WI38 (cell line): ENCODE results near the gene ATF1.
A peak's percentile ranks its signal among the peaks of the same experiment; 100 is the strongest.

Experiments used
- H3K4me3 ChIP-seq: 2 replicates; pipeline ENCODE4 v1.5.1; 2011; ENCODE audit warnings: low read depth, mild to moderate bottlenecking, control low read depth, low read length
- CTCF ChIP-seq: IDR thresholded peaks from 2 replicates; pipeline ENCODE4 v1.5.1; 2012; ENCODE audit warnings: low read depth, mild to moderate bottlenecking, control low read depth, low read length

The ATF1 gene

GRCh38 chr12:50727466-50727865, 36.4 kb upstream of the ATF1 start:
- no peak for TF ChIP-seq CTCF
- H3K4me3 ChIP-seq = no peak overlapping the region

GRCh38 chr12:50728417-50728816, 35.5 kb upstream of the ATF1 start:
- no peak overlapping the region for H3K4me3 ChIP-seq
- TF ChIP-seq CTCF = no peak

GRCh38 chr12:50728841-50729240, 35.1 kb upstream of the ATF1 start:
- no peak overlapping the region for H3K4me3 ChIP-seq
- no peak for TF ChIP-seq CTCF

GRCh38 chr12:50732591-50732990, 31.3 kb upstream of the ATF1 start:
- TF ChIP-seq CTCF = no peak
- no peak overlapping the region for H3K4me3 ChIP-seq

GRCh38 chr12:50733706-50734105, 30.2 kb upstream of the ATF1 start:
- H3K4me3 ChIP-seq = no peak overlapping the region
- TF ChIP-seq CTCF = no peak

- H3K4me3 ChIP-seq = no peak overlapping the region
- peak; percentile 41 for TF ChIP-seq CTCF
These were observed 29.3 kb upstream of the ATF1 start for GRCh38 chr12:50734409-50735263.

- H3K4me3 ChIP-seq = no peak overlapping the region
- TF ChIP-seq CTCF = no peak
These were observed 24.3 kb upstream of the ATF1 start for GRCh38 chr12:50739611-50740010.
